ENCODE data around the gene INHBE.
A peak's percentile ranks its signal among the peaks of the same experiment; 100 is the strongest.

The INHBE gene

GRCh38 chr12:57479376-57480115 lies 24.4 kb downstream of the INHBE start, which contains the start of gene ARHGAP9:
Gene ARHGAP9, minus strand, starts transcription at chr12:57479866. Its CDS starts 460 bp downstream, at chr12:57479406.
- no peaks in the 10 kb centered on the region for H3K27me3 ChIP-seq (ENCODE audit: insufficient read depth, low read length)
- H3K4me3 ChIP-seq (ENCODE audit: low read depth, low read length, poor library complexity, severe bottlenecking), result peak within 1 kb of the TSS; percentile 57
- peak within 1 kb of the TSS; percentile 65 for H3K9ac ChIP-seq (ENCODE audit: low read length)
- no peaks in the 10 kb centered on the region for H3K36me3 ChIP-seq (ENCODE audit: insufficient read depth, low read length)
- H3K4me2 ChIP-seq (ENCODE audit: low read length), result peak within 1 kb of the TSS; percentile 74
- H3K9me3 ChIP-seq (ENCODE audit: low read length), result no peaks in the 10 kb centered on the region
- no peaks in the 10 kb centered on the region for H3F3A ChIP-seq (ENCODE audit: insufficient read depth, low read length)
- H3K27ac ChIP-seq (ENCODE audit: low read depth, low read length, poor library complexity, severe bottlenecking), result peak within 1 kb of the TSS; percentile 88
- H3K4me1 ChIP-seq (ENCODE audit: insufficient read depth, low read length, severe bottlenecking), result peaks cover 51% of the 10 kb centered on the region
- no peaks in the 10 kb centered on the region for H3K79me2 ChIP-seq (ENCODE audit: insufficient read depth, low read length)
- no peak within 1 kb of the TSS for H2AFZ ChIP-seq (ENCODE audit: low read length)
- H3K9me2 ChIP-seq (ENCODE audit: low read depth, low read length), result no peaks in the 10 kb centered on the region
- H4K20me1 ChIP-seq (ENCODE audit: insufficient read depth, low read length), result no peaks in the 10 kb centered on the region
- TF ChIP-seq CTCF (IDR thresholded peaks at IDR 0.05; ENCODE audit: low read length) (no peak), EZH2 (IDR thresholded peaks at IDR 0.05; ENCODE audit: borderline replicate concordance, low read length) (no peak)

- no peak overlapping the region for H3K27ac ChIP-seq (ENCODE audit: low read depth, low read length, poor library complexity, severe bottlenecking)
- H3K9ac ChIP-seq (ENCODE audit: low read length), result no peak overlapping the region
- H2AFZ ChIP-seq (ENCODE audit: low read length), result no peak overlapping the region
- H3K27me3 ChIP-seq (ENCODE audit: insufficient read depth, low read length), result no peaks in the 10 kb centered on the region
- H3K4me1 ChIP-seq (ENCODE audit: insufficient read depth, low read length, severe bottlenecking), result peaks cover 44% of the 10 kb centered on the region
- H3K9me2 ChIP-seq (ENCODE audit: low read depth, low read length), result no peaks in the 10 kb centered on the region
- H3K9me3 ChIP-seq (ENCODE audit: low read length), result no peaks in the 10 kb centered on the region
- H3K36me3 ChIP-seq (ENCODE audit: insufficient read depth, low read length), result no peaks in the 10 kb centered on the region
- H3K4me2 ChIP-seq (ENCODE audit: low read length), result no peak overlapping the region
- H3K4me3 ChIP-seq (ENCODE audit: low read depth, low read length, poor library complexity, severe bottlenecking), result no peak overlapping the region
- no peak for TF ChIP-seq EZH2 (IDR thresholded peaks at IDR 0.05; ENCODE audit: borderline replicate concordance, low read length)
- no peak for TF ChIP-seq CTCF (IDR thresholded peaks at IDR 0.05; ENCODE audit: low read length)
- no peaks in the 10 kb centered on the region for H4K20me1 ChIP-seq (ENCODE audit: insufficient read depth, low read length)
- no peaks in the 10 kb centered on the region for H3K79me2 ChIP-seq (ENCODE audit: insufficient read depth, low read length)
- no peaks in the 10 kb centered on the region for H3F3A ChIP-seq (ENCODE audit: insufficient read depth, low read length)
These were observed 26.6 kb downstream of the INHBE start for GRCh38 chr12:57481671-57482070.

GRCh38 chr12:57483466-57483865 lies 28.4 kb downstream of the INHBE start:
- no peak overlapping the region for H3K4me3 ChIP-seq (ENCODE audit: low read depth, low read length, poor library complexity, severe bottlenecking)

More at GRCh38 chr12:57483466-57483865, 28.4 kb downstream of the INHBE start:
- Histone ChIP-seq H3K4me2 (ENCODE audit: low read length) (no peak overlapping the region), H2AFZ (ENCODE audit: low read length) (no peak overlapping the region), H3K27me3 (ENCODE audit: insufficient read depth, low read length) (no peaks in the 10 kb centered on the region), H4K20me1 (ENCODE audit: insufficient read depth, low read length) (no peaks in the 10 kb centered on the region), H3K9me2 (ENCODE audit: low read depth, low read length) (no peaks in the 10 kb centered on the region), H3K79me2 (ENCODE audit: insufficient read depth, low read length) (peaks cover 5% of the 10 kb centered on the region), H3F3A (ENCODE audit: insufficient read depth, low read length) (no peaks in the 10 kb centered on the region), H3K9ac (ENCODE audit: low read length) (no peak overlapping the region), H3K27ac (ENCODE audit: low read depth, low read length, poor library complexity, severe bottlenecking) (no peak overlapping the region), H3K4me1 (ENCODE audit: insufficient read depth, low read length, severe bottlenecking) (peaks cover 32% of the 10 kb centered on the region), H3K36me3 (ENCODE audit: insufficient read depth, low read length) (no peaks in the 10 kb centered on the region), H3K9me3 (ENCODE audit: low read length) (no peaks in the 10 kb centered on the region)
- TF ChIP-seq EZH2 (IDR thresholded peaks at IDR 0.05; ENCODE audit: borderline replicate concordance, low read length) (no peak), CTCF (IDR thresholded peaks at IDR 0.05; ENCODE audit: low read length) (no peak)
